GM19239 (cell line): ENCODE data around the gene MEAK7.

ENCODE experiments used
- DNase-seq: peaks from one replicate; pipeline ENCODE4 v3.0.0; 2011; ENCODE audit warnings: low spot score; ENCODE audit not compliant: insufficient read length
- FAIRE-seq: peaks from 2 replicates; lab custom pipeline; 2011; peaks lifted over from hg19 to GRCh38; lab: Jason Lieb, UNC

MEAK7 gene

DNA sequence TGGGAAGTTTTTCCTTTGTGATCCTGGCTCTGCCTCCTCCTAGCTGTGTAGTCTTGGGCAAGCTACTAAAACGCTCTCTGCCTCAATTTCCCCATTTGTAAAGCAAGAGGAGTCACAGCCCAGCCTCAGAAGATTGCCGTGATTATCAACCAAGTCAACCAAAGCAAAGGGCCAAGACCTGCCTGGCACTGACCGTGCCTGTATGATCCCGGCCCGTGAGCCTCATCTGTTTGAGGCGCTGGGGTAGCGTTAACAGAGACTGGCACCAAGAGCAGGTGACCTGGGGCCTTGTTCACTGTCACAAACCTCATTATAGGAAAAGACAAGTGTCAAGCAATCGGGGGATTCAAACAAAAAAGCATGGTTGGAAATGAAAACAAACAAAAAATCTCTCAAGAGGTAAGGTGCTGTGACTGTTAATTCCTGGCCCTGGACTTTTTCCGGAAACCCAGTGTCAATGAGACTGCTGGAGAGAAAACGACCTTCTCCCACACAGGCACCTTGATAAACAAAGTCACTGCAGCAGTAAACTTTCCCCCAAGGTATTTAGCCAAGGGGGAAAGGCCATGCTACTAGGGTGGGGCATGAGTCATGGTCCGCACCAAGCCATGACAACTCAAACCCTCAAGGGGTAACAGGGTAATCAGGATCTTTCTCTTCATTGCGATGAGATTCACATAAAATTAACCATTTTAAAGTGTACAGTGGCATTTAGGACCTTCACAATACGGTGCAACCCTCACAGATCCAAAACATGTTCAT lies 5.4 kb downstream of the MEAK7 start:
- FAIRE-seq (no peak), DNase-seq (no peak)

DNA sequence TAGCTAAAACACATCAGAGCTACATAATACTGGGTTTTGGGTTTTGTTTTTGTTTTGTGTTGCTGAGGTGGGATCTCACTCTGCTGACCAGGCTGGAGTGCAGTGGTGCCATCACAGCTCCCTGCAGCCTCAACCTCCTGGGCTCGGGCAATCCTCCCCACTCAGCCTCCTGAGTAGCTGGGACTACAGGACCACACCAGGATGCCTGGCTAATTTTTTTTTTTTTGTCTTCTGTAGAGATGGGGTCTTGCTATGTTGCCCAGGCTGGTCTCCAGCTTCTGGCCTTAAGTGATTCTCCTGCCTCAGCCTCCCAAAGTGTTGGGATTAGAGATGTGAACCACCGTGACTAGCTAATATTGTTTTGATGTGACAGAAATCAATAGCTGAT lies 6.2 kb downstream of the MEAK7 start:
- FAIRE-seq: no peak
- DNase-seq: no peak

DNA sequence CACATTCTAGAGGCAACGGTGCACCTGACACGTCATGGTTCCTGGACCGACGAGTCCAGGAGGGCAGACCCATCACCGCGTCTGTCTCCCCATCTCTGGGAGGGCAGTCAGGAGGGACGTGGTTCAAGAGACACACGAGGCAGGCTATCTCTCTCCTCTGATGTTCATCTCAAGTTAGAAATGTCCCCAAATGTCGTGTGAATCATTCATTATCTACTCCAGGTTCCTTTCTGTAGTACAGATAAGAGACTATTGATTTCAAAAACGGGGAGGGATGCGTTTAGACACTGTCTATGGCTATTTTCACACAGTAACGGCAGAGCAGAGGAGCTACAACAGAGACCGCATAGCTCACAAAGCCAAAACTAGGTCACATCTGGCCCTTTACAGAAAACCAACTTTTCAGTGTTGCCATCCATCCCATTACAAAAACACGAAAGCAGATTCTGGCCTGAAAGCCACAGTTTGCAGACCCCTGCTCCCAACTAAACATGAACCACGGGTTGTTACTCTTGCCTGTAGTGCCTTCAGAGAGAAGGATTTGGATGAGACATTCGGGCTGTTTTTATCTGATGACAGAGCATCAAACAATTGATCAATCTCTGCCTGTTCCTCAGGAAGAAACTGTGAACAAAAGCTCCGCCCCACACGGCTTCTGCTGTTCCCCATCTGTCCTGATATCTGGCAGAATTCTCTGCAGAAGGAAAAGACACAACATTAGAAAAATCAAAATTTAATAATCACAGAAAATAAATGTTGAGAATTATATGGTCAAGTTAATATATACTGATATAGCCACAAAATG lies 6.8 kb downstream of the MEAK7 start:
- FAIRE-seq (no peak), DNase-seq (no peak)

DNA sequence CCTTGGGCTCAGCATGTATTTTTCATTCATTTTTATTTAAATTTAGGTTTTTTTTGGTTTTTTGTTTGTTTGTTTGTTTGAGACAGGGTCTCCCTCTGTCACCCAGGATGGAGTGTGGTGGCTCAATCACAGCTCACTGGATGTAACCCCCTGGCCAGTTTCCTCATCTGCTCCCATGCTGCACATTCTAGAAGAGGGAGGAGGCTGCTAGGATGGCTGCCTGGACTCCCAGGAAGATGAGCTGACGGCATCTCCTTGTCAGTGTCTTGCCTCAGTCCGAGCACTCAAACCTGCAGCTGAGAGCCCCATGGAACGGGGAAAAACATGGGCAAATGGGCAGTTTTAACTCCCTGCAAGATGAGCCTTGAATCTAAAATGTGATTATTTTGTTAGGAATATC lies 7.5 kb downstream of the MEAK7 start:
- DNase-seq (no peak), FAIRE-seq (no peak)

DNA sequence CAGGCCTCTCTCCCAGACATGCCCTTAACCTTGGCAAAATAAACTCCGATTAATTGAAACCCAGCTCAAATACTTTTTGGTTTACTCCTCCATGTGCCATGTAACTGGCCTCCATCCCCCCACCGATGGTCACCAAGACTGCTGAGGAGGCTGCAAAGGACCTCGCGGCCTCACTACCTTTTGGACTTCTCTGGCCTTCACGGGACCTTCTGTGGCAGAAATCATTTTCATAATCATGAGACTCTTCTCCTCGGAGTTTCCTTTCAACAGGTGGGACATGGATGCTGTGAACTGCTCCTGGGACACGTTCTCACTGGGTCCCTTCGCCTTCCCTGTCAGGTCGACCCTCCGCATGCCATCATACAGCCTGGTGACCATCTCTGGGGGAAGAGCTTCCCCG lies 9.0 kb downstream of the MEAK7 start:
- no peak for FAIRE-seq
- DNase-seq: no peak

DNA sequence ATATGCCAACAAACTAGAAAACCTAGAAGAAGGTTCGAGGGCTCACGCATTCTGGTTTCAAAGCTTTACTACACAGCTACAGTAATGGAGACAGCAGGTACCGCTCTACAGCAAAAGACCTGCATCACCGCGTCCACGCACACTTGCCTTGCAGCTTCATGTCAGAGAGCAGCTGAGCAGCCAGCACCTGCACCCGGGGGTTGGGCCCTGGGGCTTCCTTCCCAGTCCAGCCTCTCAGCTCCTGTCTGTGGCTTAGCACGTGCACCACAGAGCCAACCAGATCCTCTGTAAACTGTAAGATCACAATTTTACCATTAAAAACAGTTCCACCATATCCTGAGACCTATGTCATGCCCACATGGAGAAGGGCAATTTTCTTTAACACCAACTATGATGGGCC lies 15.3 kb downstream of the MEAK7 start:
- FAIRE-seq: no peak

DNA sequence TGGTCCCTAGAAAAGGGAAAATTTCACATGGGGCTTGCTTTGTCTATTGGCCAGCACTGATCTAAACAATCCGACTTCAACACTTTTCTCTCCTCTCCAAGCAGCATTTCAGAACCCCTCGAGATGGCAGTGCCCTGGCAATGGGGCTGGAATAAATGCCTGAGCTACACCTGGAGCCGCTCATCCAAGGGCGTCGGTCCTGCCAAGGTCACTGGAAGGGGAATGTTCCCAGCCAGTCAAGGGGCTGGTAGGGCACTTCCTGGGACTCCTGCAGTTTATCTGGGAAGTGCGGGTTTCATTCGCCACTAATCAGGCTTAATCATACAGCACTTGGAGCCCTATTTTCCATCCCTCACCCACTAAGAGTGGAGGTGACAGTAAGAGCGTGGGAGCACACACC lies 17.1 kb downstream of the MEAK7 start:
- FAIRE-seq (no peak), DNase-seq (no peak)

More for the DNA sequence above, 15.3 kb downstream of the MEAK7 start:
- no peak for DNase-seq

DNA sequence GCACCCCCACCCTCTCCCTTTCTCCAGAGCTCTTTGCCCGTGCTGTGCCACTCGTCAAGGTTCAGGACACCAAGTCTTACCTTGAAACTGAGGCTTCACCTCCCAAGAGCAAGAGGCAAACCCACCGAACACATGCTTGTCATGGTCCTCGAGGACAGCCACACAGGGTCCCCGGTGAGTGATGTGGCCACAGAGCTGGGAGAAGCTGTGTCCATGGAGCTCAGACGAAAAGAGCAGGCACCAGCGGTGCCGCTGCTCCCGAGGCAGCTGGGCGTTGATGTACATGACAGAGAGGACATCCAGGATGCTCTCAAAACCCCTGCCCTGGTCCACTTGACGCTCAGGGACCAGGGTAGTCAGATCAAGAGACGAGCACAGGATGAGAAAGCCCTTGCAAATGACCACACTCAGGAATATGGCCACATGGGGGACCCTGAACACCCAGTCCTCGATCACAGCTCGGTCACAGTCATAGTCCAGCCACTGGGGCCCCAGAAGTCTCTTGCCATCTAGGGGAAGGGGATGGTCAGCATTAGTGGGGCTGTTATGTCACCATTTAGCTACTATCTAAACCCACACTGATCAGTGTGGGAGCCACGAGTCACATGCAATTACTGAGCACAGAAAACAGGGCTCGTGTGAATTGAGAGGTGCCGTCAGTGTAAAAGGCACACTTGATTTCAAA lies 17.8 kb downstream of the MEAK7 start:
- FAIRE-seq: no peak

DNA sequence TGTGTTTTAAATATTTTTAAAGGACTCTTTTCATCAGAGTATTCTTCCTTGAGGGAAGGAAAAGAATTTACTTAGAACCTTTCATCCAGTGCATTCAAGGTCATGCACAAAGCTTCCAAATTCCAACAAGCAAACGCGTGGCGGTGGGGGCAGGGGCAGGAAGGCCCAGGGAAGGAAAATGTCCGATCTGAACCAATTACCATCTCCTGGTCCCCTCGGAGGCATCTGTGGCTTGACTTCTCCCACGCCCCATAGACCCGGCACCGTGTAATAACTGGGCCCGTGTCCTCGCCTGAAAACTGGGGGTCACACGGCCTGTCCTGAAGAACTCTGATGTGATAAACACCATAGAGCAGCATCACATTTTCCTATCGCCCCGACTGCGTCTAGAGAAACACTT lies 18.3 kb downstream of the MEAK7 start:
- FAIRE-seq (no peak), DNase-seq (no peak)

More for the DNA sequence above, 17.8 kb downstream of the MEAK7 start:
- no peak for DNase-seq

DNA sequence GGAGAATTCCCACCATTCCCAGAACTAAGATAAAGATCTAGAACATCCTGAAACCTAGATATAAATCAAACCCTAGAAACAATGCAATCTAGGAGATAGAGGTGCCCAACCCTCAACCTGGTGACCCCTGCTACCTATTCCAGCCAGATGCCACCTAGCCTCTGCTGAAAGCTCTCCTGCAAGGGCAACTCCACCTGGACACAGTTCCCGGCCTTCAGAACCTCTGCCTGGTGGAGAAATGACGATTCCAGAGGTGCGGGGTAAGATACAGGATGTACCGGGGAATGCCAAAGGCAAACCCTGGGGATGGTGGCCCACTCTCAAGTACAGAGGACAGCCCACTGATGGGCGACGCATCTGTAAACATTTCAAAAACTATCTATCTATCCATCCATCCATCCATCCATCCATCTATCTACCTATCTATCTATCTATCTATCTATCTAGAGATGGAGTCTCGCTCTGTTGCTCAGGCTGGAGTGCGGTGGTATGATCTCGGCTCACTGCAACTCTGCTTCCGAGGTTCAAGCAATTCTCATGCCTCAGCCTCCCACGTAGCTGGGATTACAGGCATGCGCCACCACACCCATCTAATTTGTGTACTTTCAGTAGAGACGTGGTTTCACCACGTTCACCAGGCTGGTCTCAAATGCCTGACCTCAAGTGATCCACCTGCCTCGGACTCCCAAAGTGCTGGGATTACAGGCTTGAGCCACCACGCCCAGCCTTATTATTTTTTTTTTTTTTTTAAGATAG lies 19.0 kb downstream of the MEAK7 start:
- FAIRE-seq: no peak
- DNase-seq: no peak

DNA sequence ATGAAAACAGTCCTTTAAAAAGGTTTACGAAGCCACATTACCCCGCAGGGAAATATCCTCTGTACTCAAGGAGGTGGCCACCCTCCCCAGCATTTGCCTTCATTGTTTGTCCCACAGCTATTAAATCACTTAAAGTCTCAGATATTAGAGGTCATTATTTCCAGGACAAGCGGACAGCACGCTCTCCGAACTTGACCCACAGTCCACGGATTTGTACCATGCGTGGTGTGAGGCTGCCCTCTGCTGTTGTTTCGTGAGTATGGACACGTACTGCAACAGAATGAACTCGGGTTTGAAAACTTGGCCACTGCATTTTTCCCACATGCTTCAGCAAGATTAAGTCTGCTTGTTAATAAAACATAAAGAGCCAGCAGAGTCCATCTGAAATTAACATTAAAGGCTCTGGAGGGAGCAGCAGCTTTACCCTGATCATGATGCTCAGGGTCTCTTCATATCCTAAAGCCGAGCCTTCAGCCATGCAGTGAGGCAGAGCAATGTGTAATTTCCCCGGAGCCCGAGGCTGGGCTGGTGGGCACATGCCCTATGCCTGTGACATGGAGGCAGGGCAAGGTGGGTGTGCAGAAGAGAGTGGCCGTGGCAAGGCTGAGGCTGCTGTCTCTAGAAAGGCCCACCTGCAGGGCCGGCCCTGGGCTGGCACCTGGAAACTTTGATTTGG lies 19.7 kb downstream of the MEAK7 start:
- FAIRE-seq: no peak
- DNase-seq: no peak

DNA sequence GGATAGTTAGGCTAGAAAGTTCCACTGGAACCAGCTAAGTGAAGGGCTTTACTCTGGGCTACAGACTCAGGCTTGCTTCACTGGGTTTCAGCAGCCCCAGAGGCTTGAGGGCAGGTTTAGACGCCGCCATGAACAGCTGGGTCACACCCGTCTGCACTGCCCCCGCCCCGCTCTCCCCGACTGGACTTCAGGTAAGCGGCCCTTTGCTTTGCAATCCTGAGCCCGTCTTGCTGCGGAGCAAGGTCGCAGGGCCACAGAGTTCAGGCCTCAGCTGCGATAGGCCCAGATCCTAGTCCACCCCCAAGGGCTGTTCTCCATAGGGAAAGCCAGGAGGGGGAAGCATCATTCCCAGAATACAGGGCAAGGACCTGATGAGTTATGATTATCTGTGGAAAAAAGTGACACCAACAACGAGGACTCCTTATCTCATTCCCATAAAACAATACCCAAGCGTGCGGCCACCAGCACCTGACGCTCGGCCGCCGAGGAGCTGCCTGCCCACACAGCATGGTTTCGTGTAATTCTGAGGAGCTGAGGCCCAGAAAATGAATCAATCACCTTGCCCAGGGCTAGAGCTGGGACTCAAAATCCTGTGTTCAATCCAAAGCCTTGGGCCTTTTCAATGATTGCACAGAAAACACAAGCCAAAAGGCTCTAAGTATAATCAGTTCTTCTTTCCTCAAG lies 20.4 kb downstream of the MEAK7 start:
- FAIRE-seq: no peak
- no peak for DNase-seq

DNA sequence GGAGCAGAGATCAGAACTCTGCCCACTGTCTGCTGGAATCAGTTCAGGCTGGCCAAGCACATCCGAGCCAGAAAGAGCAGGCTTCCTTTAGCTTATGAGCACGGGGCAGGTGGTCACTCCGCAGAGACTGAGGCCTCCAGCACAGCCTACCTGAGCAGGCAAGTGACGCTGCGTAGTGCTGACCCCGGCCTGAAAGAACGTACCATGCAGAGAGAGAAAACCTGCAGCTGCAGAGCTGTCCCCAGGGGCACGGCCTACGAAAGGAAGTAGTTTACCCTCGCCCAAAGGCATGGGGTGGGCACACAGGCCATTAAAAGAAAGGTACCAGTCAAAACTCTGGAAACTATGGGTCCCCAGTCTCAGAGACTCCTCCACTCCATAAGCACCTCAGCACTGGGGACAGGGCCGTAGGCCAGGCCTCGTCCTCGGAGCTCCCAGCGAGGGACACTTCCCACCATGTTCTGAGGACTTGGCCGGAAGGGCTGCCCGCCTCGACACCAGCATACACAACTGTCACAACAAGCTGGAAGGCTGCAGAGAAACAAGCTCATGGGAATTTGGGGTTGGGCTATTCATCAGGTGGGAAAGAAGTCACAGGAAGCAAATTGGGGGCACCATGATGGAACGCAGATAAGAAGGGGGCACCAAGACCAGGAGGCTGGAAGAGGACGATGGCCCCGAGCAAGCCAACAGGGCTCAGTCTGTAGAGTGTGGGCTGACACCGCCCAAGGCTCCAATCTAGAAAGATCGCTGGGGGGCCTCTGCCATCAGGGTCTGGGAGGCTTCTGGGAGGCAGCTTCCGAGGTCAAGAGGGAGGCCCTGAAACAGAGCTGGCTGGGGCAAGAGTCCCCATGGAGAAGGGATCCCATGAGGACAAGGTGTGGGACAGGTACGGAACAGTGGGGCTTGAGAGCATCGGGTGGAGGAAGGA lies 21.2 kb downstream of the MEAK7 start:
- DNase-seq (no peak), FAIRE-seq (no peak)

DNA sequence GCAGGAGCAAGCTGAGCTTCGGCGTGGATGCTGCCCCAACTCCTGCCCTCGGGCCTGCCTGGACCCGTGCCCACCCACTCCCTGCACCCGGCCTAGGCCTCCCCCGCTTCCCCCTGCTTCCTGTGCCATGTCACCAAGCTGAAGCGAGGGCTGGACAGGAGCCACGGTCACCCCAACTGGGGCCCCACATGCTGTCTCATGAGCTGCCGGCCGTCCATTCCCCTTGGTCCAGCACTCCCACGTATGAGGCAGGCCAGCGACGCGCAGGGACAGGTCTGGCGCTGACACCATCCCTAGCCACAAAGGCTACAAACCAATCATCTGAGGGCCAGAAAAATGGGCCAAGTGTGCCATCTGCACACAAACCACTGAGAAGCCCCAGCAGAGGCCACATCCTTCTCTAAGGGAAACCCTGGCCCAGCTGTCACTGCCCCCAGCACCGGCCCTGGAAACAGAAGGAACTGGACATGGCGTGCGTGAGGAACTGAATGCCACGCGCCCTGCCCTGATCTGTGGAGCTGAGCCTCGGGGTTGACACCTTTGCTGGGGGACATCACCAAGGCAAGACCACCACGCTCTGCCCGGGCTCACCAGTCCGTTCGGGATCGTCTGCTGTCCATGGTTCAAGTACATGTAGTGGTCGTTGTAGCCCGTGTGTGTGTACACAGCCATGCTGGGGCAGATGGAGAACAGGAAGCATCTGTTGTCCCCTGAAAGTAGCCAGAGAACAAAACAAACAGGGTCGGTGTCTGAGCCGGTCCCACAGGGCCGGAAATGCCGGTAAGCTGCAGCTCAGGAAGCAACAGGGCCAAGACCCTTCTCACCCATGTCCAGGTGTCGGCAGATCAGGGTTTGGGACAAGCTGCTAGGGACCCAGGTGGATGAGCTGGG lies 22.2 kb downstream of the MEAK7 start:
- FAIRE-seq (no peak), DNase-seq (no peak)

DNA sequence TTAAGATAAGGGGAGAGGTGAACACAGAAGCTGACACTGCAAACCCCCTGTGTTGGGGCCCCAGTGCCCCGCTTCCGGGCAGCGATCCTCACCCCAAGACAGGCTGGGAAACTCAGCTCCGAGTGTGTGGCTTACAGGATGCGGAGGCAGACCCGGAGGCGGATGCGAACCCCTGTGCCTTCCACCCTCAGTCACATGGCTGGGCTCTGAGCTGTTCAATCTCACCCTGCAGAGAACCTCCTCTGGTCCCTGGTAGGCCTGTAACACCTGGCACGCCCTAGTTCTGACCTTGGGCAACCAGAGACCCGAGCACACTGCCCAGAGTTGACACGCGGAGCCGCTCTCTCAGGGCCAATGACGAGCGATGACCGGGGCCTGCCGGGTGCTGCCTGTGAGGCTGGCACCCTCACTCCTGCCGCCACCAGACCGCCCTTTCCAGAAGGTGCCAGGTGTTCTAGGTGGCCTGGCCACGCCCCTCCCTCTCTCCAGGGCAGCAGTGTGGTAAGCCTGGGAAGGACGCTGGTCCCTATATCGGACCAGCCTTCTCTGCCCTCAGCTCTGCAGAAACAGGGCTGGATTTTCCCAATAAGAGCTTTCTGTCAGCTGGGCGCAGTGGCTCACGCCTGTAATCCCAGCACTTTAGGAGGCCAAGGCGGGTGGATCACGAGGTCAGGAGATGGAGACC lies 23.3 kb downstream of the MEAK7 start:
- no peak for DNase-seq
- no peak for FAIRE-seq

DNA sequence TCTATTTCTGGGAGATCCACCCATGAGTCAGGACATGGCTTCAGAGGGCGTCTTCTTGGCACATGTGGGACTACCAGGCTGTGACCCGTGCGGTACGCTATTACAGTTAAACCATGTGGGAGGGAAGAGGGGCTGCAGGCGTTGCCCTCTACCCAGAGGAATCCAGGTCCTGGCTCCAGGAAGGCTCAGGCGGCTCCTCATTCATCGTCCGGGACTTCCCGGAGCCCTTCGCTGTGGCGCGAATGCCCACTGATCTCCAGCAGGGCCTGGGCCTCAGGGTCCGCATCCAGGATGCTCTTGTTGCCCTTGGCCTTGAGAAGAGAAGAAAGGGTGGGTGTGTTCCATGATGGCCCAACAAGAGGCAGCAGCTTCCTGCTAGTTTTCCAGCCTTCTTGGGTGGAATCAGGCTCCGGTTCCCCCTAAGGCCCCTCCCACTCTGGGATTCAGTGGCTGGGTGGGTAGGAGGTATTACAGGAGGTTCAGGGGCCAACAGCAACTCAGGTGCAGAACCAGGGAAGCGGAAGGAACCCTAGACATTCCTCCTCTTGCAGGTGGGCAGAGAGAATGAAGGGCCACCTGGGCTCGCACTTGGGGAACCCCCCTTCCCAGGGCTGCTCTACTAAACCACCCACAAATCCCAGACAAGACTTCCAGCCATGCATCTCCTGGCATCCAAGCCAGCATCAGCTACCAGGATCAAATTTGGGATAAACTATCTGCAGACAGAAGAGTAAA lies 24.6 kb downstream of the MEAK7 start:
- no peak for FAIRE-seq
- no peak for DNase-seq
